ENCODE measurements around the gene TPPP2.

DNA sequence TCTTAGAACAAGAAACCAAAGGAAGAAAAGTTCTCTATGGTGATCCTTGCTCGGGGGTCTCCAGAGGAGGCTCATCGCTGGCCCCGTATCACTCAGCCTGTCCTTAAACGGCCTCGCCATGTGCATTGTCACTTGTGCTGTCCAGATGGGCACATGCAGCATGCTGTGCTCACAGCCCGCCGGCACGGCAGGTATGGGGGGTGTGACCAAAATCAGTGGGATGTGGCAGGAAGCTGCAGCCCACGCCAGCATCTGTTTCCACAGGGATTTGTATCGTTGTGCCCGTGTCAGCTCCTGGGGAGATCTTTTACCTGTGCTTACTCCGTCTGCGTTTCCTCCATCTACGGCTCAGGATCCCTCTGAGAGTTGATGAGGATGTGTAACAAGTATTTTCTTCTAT lies 33.5 kb upstream of the TPPP2 start:
- TF ChIP-seq CTCF (conservative IDR thresholded peaks at IDR 0.05 in 1 of 2, IDR thresholded peaks at IDR 0.05 in 1 of 2; ENCODE audit: low read depth in 1 of 2, low read length in 2 of 2) (no peak), EZH2 (IDR thresholded peaks at IDR 0.05; ENCODE audit: low read length, missing control alignments) (no peak)

Data from fibroblast of lung (primary cell).